OCI-LY7 (cell line): ENCODE data around the gene CDKN1B.

Experiments used
- CTCF ChIP-seq: fragments of 200-600 bp; sonication (generic); conservative IDR thresholded peaks from 2 replicates; pipeline ENCODE4 v1.5.1; 2014; ENCODE audit warnings: mild to moderate bottlenecking, antibody characterized with exemption, low read length, moderate library complexity, mixed read lengths
- EZH2phosphoT487 ChIP-seq: fragments of 200-600 bp; sonication (generic); IDR thresholded peaks from 2 replicates; pipeline ENCODE4 v1.6.1; 2018; ENCODE audit warnings: low read depth, borderline replicate concordance, mild to moderate bottlenecking, mixed run types, antibody characterized with exemption, low read length, moderate library complexity, mixed read lengths

DNA sequence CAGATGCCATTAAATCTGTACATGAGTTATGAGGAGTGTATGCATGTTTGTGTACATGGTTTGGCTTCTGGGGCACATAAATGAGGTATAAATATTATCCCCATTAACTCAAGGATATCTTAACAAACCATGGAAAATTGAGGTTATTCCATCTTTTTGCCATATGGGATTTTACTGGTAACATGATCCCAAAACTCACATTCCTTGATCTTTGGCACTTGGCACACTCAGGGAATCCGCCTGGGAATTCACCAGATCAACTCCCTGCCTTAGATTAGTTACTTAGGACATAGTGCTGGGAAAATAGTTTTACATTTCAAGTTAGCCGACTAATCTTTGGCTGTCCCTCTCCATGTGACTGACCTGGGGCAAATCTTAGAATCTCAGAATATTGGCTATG, 16.9 kb downstream of the CDKN1B start:
- TF ChIP-seq CTCF (no peak), EZH2phosphoT487 (no peak)
